PFSK-1 (cell line): ENCODE results near the gene ZBTB48.

Source experiments
- FOXP2 ChIP-seq: optimal IDR thresholded peaks from 2 replicates; pipeline ENCODE3; 2011; ENCODE audit warnings: borderline replicate concordance, control low read depth, inconsistent platforms; ENCODE audit not compliant: insufficient read depth; ENCODE audit errors: extremely low read length, extremely low read depth
- POLR2AphosphoS5 ChIP-seq: IDR thresholded peaks from 2 replicates; pipeline ENCODE4 v1.6.1; 2012; ENCODE audit warnings: low read depth, mild to moderate bottlenecking, control low read depth, low read length, moderate library complexity
- REST ChIP-seq, 2 experiments: IDR thresholded peaks; 2 replicates each; pipeline versions ENCODE4 v1.6.1 to v1.8.0; 2011 to 2012; ENCODE audit warnings: low read depth in 2 of 2, low read length in 2 of 2, control low read depth in 1 of 2, inconsistent platforms in 1 of 2, mild to moderate bottlenecking in 1 of 2, moderate library complexity in 1 of 2; ENCODE audit not compliant: insufficient read depth in 1 of 2
- SIN3A ChIP-seq: IDR thresholded peaks from 2 replicates; pipeline ENCODE4 v1.6.1; 2012; ENCODE audit warnings: mild to moderate bottlenecking, low read length, moderate library complexity, borderline replicate concordance; ENCODE audit not compliant: insufficient read depth
- TAF1 ChIP-seq: IDR thresholded peaks from 2 replicates; pipeline ENCODE4 v1.6.1; 2012; ENCODE audit warnings: low read length, control low read depth, borderline replicate concordance; ENCODE audit not compliant: insufficient read depth

- TF ChIP-seq POLR2AphosphoS5 (no peak), REST (IDR thresholded peaks at IDR 0.05; ENCODE audit: insufficient read depth in 1 of 2, low read depth in 2 of 2, low read length in 2 of 2) (no peak), SIN3A (no peak), TAF1 (no peak), FOXP2 (no peak)
Observed at GRCh38 chr1:6531996-6532395, 47.8 kb upstream of the ZBTB48 start.
